ENCODE data around the gene PIWIL4.

DNA sequence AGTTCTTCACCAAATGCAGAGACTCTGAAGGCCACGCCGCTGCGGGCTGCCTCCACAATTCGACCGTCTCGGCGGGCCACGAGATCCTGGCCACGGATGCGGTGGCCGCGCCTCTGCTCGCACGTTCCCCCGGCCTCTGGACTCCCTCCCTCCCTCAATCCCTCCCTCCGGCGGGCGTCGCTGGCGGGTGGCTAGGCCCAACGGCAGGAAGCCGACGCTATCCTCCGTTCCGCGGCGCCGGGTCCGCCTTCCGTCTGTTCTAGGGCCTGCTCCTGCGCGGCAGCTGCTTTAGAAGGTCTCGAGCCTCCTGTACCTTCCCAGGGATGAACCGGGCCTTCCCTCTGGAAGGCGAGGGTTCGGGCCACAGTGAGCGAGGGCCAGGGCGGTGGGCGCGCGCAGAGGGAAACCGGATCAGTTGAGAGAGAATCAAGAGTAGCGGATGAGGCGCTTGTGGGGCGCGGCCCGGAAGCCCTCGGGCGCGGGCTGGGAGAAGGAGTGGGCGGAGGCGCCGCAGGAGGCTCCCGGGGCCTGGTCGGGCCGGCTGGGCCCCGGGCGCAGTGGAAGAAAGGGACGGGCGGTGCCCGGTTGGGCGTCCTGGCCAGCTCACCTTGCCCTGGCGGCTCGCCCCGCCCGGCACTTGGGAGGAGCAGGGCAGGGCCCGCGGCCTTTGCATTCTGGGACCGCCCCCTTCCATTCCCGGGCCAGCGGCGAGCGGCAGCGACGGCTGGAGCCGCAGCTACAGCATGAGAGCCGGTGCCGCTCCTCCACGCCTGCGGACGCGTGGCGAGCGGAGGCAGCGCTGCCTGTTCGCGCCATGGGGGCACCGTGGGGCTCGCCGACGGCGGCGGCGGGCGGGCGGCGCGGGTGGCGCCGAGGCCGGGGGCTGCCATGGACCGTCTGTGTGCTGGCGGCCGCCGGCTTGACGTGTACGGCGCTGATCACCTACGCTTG lies 23.2 kb upstream of the PIWIL4 start, which contains the start of gene FUT4:
- TF ChIP-seq, protein P1, sequence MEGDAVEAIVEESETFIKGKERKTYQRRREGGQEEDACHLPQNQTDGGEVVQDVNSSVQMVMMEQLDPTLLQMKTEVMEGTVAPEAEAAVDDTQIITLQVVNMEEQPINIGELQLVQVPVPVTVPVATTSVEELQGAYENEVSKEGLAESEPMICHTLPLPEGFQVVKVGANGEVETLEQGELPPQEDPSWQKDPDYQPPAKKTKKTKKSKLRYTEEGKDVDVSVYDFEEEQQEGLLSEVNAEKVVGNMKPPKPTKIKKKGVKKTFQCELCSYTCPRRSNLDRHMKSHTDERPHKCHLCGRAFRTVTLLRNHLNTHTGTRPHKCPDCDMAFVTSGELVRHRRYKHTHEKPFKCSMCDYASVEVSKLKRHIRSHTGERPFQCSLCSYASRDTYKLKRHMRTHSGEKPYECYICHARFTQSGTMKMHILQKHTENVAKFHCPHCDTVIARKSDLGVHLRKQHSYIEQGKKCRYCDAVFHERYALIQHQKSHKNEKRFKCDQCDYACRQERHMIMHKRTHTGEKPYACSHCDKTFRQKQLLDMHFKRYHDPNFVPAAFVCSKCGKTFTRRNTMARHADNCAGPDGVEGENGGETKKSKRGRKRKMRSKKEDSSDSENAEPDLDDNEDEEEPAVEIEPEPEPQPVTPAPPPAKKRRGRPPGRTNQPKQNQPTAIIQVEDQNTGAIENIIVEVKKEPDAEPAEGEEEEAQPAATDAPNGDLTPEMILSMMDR (IDR thresholded peaks at IDR 0.05): peak in 1 of 3 donors; percentile 19
- peak; percentile 21 for TF ChIP-seq POLR2A (IDR thresholded peaks at IDR 0.05)

Data from breast epithelium (tissue), 3 donors.